ENCODE data around the gene VWA8.
"Not testable (repeated sequence)": the region's sequence is repeated elsewhere in the genome, so short reads cannot be mapped to it uniquely, and the experiment has no call there.

VWA8 gene

GRCh38 chr13:41678848-41679247 is 282.1 kb downstream of the VWA8 start:
- no peak for DNase-seq

- no peak for DNase-seq
Observed at GRCh38 chr13:41678249-41678648, 282.7 kb downstream of the VWA8 start.

DNA sequence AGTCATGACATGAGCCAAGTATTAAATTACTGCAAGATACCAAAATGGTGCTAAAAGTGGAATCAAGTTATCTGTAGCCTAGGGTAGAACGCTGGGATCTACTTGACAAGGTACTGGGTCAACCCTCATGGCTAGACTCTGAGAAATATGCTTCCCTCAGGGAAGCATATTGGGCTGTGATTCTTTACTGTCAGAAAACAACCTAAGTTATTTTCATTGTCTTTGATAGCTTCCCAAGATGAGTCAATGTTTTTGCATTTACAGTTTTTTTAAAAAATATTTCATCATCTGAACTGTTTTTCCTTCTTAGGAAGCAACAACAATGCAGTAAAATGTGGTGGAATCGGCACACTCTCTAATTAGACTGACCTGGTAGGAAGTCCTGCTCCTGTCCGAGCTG is 285.6 kb downstream of the VWA8 start:
- no peak for DNase-seq

GRCh38 chr13:41674246-41674645 is 286.7 kb downstream of the VWA8 start:
- peak; percentile 16 for DNase-seq

DNA sequence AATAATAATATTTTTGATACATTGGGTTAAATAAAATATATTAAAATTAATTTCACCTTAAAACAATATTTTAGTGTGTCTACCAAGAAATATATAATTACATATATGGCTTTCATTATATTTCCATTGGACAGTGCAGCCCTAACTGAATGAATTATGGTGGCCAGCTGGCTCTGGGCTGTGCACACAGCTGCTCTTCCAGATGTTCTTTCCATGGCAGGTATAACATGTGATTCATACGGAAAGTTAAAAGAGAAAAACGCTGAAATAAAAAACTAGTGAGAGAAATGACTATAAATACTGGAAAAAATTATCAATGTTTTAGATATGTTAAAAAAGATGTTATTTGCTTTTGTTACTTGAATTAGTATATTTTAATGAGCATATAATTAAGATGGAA is 287.3 kb downstream of the VWA8 start:
- no peak for DNase-seq

DNA sequence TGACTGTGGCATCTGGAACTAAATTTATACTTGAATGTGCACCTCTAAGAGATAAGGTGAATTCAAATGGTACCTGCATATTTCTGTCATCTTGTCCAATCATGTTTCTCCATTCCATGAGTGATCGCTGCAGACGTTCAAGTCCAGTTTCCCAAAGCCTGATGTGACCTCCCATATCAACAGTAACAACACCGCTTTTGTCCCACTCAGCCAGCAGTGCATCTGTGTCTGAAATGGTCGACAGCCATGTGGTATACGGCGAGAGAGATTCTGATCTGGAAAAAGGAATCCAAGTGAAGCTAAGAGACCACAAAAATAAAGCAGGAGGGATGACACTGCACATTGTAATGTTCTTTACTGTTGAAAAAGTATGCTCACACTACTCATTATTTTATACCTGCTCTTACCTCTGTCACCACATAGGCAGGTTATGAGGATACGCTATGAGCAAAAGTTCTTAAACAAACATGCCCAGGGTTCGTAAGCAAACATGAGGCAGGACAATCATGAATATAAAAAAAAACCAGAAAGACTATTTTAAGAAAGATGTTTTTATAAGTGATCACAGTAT is 290.0 kb downstream of the VWA8 start:
- no peak for DNase-seq

DNA sequence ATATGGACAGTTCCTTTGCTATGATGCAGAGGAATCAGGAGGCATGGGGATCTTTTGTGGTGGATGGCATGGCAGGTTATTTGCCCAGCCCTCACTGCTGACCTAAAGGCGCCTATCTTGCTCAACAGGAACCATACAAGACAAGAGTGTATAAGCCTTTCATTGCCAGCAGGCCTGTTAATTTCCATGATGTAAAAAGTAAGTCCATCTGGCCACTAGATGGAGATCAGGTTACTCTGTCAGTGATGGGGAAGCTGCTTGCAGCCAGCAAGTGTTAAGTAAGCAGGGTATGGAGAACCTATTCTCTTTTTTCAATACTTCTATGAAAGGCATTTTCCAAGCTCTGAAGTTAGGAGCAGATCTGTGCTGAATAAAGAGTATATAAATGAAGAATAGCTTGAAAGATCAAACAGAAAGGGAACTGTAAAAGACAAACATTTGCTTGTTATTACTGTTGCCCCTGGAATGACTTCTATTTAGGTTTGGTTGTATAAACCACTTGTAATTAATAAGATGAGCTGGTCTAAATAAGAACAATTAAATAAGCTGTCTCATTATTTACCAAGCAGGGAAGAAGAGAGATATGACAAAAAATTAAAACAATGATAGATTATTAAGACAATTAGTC is 292.7 kb downstream of the VWA8 start:
- peak; percentile 94 for DNase-seq

DNA sequence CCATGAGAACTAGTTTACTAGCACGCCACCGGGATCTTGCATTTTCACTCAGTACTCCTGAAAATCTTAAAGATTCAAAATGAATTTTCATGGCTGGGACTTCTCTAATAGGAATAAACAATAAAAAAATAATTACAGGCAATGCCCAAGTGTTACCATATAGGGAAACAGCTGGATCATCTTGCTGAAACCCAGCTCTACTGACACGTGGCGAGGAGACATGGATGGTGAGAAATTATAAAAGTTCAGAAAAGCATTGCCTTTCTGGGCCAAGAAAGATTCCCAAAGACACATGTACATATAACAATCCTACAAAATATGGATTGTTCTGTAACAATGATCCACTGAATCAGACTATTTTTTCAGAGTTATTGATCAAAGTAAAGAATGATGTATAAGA is 294.3 kb downstream of the VWA8 start:
- no peak for DNase-seq

DNA sequence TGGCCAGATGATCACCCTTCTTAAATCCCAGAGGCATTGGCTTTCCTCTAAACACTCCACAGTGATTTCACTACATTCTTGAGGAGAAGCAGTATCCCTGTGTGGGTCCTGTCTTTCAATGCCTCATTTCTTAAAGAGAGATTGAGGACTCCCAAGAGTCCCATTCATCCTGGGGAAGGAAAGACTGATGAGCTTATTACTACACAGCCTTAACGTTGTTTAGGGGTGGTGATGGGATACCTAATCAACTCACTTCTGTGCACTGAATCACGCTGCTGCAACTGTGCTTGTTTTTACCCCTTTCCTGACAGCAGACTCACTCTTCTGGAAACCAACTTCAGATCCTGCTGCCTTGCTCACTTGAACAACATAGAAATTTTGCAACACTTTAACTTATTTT is 300.5 kb downstream of the VWA8 start:
- DNase-seq, result no peak

- no peak for DNase-seq
Observed at GRCh38 chr13:41658057-41658661, 302.8 kb downstream of the VWA8 start.

DNA sequence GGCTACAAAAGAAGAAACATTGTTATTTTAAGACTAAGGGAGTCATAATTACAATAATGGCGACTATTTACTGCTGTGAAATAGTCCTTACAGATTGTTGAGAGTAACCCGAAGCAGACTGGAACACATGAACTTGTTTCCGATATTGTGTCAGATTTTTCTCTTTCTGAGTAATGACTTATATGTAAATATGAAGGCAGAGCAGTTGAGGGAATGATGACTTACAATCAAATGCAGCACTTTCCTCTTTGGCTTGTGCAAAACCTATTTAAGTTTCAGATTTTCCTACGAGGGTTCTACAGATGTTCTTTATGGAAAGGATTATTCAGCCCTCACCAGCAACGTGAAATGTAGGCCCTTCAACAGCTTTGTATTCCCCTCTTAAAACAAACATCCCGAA is 304.9 kb downstream of the VWA8 start:
- DNase-seq, result no peak

DNA sequence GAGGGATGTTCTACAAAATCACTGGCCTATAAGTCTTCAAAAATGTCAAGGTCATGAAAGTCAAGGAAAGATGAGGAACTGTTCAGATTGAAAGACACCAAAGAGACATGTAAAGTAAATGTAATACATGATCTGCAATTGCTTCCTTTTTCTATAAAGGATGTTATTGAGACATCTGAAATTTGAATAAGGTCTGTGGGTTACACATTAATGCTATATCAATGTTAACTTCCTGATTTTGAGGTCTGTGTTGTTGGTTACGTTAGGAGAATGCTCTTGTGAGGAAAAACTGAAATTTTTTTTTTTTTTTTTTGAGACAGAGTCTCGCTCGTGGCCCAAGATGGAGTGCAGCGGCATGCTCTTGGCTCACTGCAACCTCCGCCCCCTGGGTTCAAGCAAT is 306.1 kb downstream of the VWA8 start:
- peak; percentile 66 for DNase-seq

GRCh38 chr13:41652735-41653361 is 308.1 kb downstream of the VWA8 start:
- peak; percentile 73 for DNase-seq

DNA sequence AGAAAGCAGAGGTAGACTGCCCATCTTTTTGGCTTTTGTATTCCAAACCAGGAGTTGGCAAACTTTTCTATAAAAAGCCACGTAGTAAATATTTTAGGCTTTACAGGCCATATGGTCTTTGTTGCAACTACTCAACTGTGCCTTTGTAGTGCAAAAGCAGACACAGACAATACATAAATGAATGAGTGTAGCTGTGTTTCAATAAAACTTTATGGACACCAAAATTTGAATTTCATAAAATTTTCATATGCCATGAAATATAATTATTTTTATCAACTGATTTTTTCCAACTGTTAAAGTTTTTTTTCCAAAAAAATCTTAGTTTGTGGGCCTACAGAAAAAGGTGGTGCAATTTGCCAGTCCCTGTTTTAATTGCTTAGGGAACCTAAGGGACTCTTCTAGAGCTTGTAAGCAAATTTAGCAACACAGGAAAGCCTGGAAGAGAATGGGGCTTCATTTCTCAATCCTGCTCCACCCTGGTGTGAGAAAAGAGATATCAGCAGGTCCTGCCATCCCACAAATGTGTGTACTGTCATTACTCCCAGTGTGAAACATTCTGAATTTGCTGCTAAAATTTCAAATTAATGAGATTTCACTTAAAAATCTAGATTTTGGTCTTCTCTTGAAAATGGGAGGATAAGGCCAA is 309.4 kb downstream of the VWA8 start:
- peak; percentile 17 for DNase-seq

- no peak for DNase-seq
Observed at GRCh38 chr13:41650706-41651105, 310.2 kb downstream of the VWA8 start.

- peak; percentile 33 for DNase-seq
Observed at GRCh38 chr13:41649659-41650058, 311.2 kb downstream of the VWA8 start.

DNA sequence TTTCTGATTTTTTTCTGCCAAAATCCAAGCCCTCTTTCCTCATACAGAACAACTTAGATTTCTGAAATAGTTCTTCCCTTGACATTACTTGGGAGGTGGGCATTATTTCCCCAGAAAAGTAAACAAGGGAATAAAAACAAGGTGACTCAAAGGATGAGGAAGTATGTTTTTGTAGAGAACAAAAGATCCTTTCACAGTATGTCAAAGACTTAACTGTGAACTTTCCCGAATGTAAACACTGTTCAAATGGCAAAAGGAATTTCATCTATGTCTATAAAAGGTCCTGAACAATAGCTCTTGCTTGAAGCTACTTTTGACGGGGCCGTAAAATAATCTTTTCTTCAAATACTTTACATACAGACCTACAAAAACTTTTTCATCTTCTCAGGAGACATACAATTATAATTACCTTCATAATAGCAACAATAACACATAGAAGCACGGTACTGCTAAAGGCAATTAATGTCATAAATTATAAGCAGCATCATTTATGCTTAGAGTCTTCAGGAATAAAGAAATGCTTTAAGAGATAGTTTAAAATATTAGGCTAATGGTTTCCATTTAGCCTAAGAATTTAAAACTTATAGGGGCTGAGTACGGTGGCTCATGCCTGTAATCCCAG is 312.5 kb downstream of the VWA8 start:
- DNase-seq, result no peak

DNA sequence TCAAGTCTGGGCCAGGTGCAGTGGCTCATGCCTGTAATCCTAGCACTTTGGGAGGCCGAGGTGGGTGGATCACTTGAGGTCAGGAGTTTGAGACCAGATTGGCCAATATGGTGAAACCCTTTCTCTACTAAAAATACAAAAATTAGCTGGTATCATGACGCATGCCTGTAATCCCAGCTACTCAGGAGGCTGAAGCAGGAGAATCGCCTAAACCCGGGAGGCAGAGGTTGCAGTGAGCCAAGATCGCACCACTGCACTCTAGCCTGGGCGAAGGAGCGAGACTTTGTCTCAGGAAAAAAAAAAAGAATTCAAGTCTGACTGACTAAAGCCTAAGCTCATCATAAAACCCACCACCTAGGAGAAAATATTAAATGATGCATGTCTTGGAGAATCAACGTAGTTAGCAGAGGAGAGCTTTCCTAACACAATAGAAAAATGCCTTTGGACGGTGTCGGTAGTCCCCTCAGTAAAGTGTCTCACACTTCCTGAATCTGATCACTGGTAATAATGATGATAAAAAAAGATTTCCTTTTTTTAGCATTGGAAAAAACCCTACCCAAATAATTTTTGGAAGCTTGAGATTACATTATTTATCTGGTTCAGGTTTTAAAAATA is 313.1 kb downstream of the VWA8 start:
- DNase-seq, result not testable (repeated sequence)

GRCh38 chr13:41645331-41645730 is 315.6 kb downstream of the VWA8 start:
- DNase-seq, result no peak

- no peak for DNase-seq
Observed at GRCh38 chr13:41644742-41645141, 316.2 kb downstream of the VWA8 start.

- no peak for DNase-seq
Observed at GRCh38 chr13:41643507-41643906, 317.4 kb downstream of the VWA8 start.

DNA sequence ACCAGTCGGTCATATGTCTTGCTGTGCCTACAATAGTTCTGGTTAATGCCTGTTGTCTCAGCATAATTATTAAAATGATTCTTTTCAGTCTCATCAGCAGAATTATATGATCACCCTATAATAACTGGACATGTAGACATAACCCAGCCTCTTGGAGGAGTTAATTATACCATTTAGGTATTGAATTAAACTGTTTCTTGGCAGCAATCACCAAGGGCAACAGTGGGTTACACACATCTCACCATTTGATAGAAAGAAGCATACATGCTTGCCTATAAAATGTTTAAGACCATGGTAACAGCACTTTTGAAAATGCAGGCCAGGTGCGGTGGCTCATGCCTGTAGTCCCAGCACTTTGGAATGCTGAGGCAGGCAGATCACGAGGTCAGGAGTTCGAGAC is 318.9 kb downstream of the VWA8 start:
- DNase-seq, result no peak

GRCh38 chr13:41641429-41641828 is 319.5 kb downstream of the VWA8 start:
- no peak for DNase-seq
